Measurements from ENCODE around the gene PATJ. TPM values are rescaled to one million over a fixed set of nuclear protein-coding genes. Genes with fewer than 3 reads are reported as not detected.

The PATJ gene
- total RNA-seq, 1 experiment from 2014 or later, result 48.8 TPM

DNA sequence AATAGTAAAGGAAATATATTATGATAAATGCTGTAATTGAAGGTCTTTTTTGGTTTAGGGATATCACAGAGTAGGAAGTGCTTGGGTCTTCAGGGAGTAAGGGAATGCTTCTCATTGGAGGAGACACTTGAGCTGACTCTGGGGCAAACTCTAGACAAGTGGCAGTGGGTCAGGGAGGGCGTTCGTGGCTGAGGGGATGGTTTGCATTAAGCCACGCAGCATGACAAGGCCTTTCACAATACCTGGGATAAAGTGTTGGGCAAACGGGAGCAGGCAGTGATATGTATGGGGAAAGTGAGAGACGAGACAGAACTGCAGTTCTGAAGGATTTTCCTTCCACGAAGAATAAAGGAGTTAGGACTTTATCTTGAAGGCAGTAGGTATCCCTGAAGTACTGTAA, 109.0 kb downstream of the PATJ start:
- H3K27ac ChIP-seq (ENCODE audit: low read depth, low read length), result no peak overlapping the region
- no peaks in the 10 kb centered on the region for H3K4me1 ChIP-seq (ENCODE audit: control insufficient read depth in 1 of 2, insufficient read depth in 2 of 2, low read length in 2 of 2)
- intact Hi-C loops (cut with micrococcal nuclease), result loop anchor here (5.0 to 10.0 kb wide), 2 partner anchors 794 to 1876 kb away; no protein-coding TSS in a partner anchor
- RAD21 ChIA-PET (ENCODE audit: low non-redundant PET in 1 of 2, low total read pairs in 2 of 2, uncharacterized antibody in 2 of 2, unreplicated experiment in 2 of 2), result interaction anchor here in 1 of 2 experiments (0.7 kb wide), 1 partner anchor 1875 kb away, joined by 3 read pairs; no protein-coding TSS in a partner anchor
- no peaks in the 10 kb centered on the region for H3K9me3 ChIP-seq (ENCODE audit: control insufficient read depth in 1 of 2, insufficient read depth in 1 of 2, low read depth in 1 of 2, low read length in 2 of 2)
- H3K36me3 ChIP-seq (ENCODE audit: control insufficient read depth in 1 of 2, insufficient read depth in 2 of 2, low read length in 2 of 2), result 0 out of 4 replicates have a peak, but pooled peaks cover 0 to 8% of the 10 kb centered on the region in 2 experiments
- no peak for TF ChIP-seq EZH2 (IDR thresholded peaks at IDR 0.05)
- TF ChIP-seq ELF1 (IDR thresholded peaks at IDR 0.05; ENCODE audit: borderline replicate concordance, low read depth), result no peak
- no peak for TF ChIP-seq SIN3A (IDR thresholded peaks at IDR 0.05; ENCODE audit: low read depth)
- no peak for DNase-seq (ENCODE audit: low read depth, low spot score)
- no peaks in the 10 kb centered on the region for H3K27me3 ChIP-seq (ENCODE audit: insufficient read depth, low read length)
- no peak overlapping the region for H3K4me3 ChIP-seq (replicated peaks in 1 of 2; ENCODE audit: low read depth in 1 of 2, low read length in 2 of 2)
- POLR2A ChIA-PET, result no interaction called here
- H3K9ac ChIP-seq (ENCODE audit: low read length), result no peak overlapping the region
- no TSS peak for BruUV-seq (replicated peaks)
- no peaks in the 10 kb centered on the region for H3K9me2 ChIP-seq (ENCODE audit: insufficient read depth)
- no peak overlapping the region for H3K4me2 ChIP-seq (ENCODE audit: low read length)
- no peak for ATAC-seq
- H2AFZ ChIP-seq (ENCODE audit: low read depth, low read length, poor library complexity, severe bottlenecking), result no peak overlapping the region
- no peaks in the 10 kb centered on the region for H4K20me1 ChIP-seq (ENCODE audit: insufficient read depth)
- CTCF ChIA-PET, result interaction anchor here (0.7 to 1.6 kb wide), 6 partner anchors 9 to 1002 kb away, joined by 3 to 6 read pairs (median 4); no protein-coding TSS in a partner anchor
- no peaks in the 10 kb centered on the region for H3K79me2 ChIP-seq (ENCODE audit: insufficient read depth, low read length)

DNA sequence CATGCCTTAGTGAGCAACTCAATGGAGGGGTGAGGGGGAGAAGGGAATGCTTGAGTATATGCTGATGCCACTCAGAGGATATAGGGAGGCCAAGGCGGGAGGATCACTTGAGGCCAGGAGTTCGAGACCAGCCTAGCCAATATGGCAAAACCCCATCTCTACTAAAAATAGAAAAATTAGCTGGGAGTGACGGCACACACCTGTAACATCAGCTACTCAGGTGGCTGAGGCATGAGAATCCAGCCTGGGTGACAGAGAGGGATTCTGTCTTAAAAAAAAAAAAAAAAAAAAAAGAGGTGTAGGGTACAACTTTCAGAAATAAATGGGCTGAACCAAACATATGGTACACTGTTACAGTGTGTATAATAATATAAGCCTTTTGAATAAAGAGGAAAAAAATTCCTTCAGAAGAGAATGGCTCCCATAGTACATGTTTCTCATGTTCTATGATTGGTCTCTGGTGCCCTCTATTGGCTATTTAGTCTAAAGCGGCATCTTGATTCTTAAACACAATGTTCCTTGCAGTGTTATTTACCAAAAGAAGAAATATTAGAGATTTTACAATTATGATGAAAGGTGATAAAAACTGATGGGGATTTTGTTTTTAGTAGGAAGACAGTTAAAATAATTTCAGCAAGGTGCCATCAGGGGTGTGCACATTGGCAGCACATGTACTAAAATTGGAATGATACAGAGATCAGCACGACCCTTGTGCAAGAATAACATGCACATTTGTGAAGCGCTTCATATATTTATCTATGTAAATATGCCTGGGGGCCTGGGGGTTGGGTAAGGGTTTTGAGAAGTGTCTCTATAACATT, 109.8 kb downstream of the PATJ start:
- H4K20me1 ChIP-seq (ENCODE audit: insufficient read depth), result no peaks in the 10 kb centered on the region
- H2AFZ ChIP-seq (ENCODE audit: low read depth, low read length, poor library complexity, severe bottlenecking), result no peak overlapping the region
- BruUV-seq (replicated peaks), result no TSS peak
- DNase-seq (ENCODE audit: low read depth, low spot score), result peak; percentile 56
- RAD21 ChIA-PET (ENCODE audit: low non-redundant PET in 1 of 2, low total read pairs in 2 of 2, uncharacterized antibody in 2 of 2, unreplicated experiment in 2 of 2), result interaction anchor here (0.6 to 0.7 kb wide), 2 partner anchors 428 to 1876 kb away, joined by 3 to 4 read pairs; no protein-coding TSS in a partner anchor
- no peak overlapping the region for H3K4me2 ChIP-seq (ENCODE audit: low read length)
- peak; percentile 84 for ATAC-seq
- CTCF ChIA-PET, result interaction anchor here (0.7 to 1.8 kb wide), 7 partner anchors 9 to 1003 kb away, joined by 3 to 6 read pairs (median 4); no protein-coding TSS in a partner anchor
- no peak overlapping the region for H3K9ac ChIP-seq (ENCODE audit: low read length)
- H3K79me2 ChIP-seq (ENCODE audit: insufficient read depth, low read length), result no peaks in the 10 kb centered on the region
- no peaks in the 10 kb centered on the region for H3K9me3 ChIP-seq (ENCODE audit: control insufficient read depth in 1 of 2, insufficient read depth in 1 of 2, low read depth in 1 of 2, low read length in 2 of 2)
- no peak overlapping the region for H3K27ac ChIP-seq (ENCODE audit: low read depth, low read length)
- no peaks in the 10 kb centered on the region for H3K27me3 ChIP-seq (ENCODE audit: insufficient read depth, low read length)
- peaks cover 0 to 10% of the 10 kb centered on the region in 2 experiments; a peak in 1 of 4 replicates for H3K36me3 ChIP-seq (ENCODE audit: control insufficient read depth in 1 of 2, insufficient read depth in 2 of 2, low read length in 2 of 2)
- no peaks in the 10 kb centered on the region for H3K4me1 ChIP-seq (ENCODE audit: control insufficient read depth in 1 of 2, insufficient read depth in 2 of 2, low read length in 2 of 2)
- POLR2A ChIA-PET, result no interaction called here
- TF ChIP-seq, protein P1, sequence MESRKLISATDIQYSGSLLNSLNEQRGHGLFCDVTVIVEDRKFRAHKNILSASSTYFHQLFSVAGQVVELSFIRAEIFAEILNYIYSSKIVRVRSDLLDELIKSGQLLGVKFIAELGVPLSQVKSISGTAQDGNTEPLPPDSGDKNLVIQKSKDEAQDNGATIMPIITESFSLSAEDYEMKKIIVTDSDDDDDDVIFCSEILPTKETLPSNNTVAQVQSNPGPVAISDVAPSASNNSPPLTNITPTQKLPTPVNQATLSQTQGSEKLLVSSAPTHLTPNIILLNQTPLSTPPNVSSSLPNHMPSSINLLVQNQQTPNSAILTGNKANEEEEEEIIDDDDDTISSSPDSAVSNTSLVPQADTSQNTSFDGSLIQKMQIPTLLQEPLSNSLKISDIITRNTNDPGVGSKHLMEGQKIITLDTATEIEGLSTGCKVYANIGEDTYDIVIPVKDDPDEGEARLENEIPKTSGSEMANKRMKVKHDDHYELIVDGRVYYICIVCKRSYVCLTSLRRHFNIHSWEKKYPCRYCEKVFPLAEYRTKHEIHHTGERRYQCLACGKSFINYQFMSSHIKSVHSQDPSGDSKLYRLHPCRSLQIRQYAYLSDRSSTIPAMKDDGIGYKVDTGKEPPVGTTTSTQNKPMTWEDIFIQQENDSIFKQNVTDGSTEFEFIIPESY (IDR thresholded peaks at IDR 0.05; ENCODE audit: extremely low read depth, insufficient replicate concordance, low read length), result no peak
- TF ChIP-seq TCF7L2 (IDR thresholded peaks at IDR 0.05; ENCODE audit: borderline replicate concordance, extremely low read depth, insufficient read depth, insufficient read length) (no peak), RAD21 (IDR thresholded peaks at IDR 0.05; ENCODE audit: low read depth) (peak; percentile 80), EGR1 (IDR thresholded peaks at IDR 0.05; ENCODE audit: low read depth) (no peak), FOSL1 (IDR thresholded peaks at IDR 0.05; ENCODE audit: low read depth) (no peak), SP1 (IDR thresholded peaks at IDR 0.05; ENCODE audit: low read depth) (no peak), YY1 (IDR thresholded peaks at IDR 0.05; ENCODE audit: extremely low read depth, insufficient replicate concordance, low read depth, low read length) (no peak), ZNF274 (IDR thresholded peaks at IDR 0.05; ENCODE audit: low read depth, low read length) (no peak)
- TF ChIP-seq, protein P2, sequence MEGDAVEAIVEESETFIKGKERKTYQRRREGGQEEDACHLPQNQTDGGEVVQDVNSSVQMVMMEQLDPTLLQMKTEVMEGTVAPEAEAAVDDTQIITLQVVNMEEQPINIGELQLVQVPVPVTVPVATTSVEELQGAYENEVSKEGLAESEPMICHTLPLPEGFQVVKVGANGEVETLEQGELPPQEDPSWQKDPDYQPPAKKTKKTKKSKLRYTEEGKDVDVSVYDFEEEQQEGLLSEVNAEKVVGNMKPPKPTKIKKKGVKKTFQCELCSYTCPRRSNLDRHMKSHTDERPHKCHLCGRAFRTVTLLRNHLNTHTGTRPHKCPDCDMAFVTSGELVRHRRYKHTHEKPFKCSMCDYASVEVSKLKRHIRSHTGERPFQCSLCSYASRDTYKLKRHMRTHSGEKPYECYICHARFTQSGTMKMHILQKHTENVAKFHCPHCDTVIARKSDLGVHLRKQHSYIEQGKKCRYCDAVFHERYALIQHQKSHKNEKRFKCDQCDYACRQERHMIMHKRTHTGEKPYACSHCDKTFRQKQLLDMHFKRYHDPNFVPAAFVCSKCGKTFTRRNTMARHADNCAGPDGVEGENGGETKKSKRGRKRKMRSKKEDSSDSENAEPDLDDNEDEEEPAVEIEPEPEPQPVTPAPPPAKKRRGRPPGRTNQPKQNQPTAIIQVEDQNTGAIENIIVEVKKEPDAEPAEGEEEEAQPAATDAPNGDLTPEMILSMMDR (IDR thresholded peaks at IDR 0.05 in 2 of 3, conservative IDR thresholded peaks at IDR 0.05 in 1 of 3; ENCODE audit: borderline replicate concordance in 1 of 3, insufficient read depth in 1 of 3, low read depth in 2 of 3, low read length in 2 of 3), result peak; percentile 57 to 74 (median 60); a peak in 5 of 6 replicates
- no peak overlapping the region for H3K4me3 ChIP-seq (replicated peaks in 1 of 2; ENCODE audit: low read depth in 1 of 2, low read length in 2 of 2)
- intact Hi-C loops (cut with micrococcal nuclease), result loop anchor here (1.0 to 10.0 kb wide), 6 partner anchors 263 to 1877 kb away; no protein-coding TSS in a partner anchor
- H3K9me2 ChIP-seq (ENCODE audit: insufficient read depth), result no peaks in the 10 kb centered on the region
